ENCODE data around the gene PRRT3. TPM values are rescaled to one million over a fixed set of nuclear protein-coding genes. Genes with fewer than 3 reads are reported as not detected.
A peak's percentile ranks its signal among the peaks of the same experiment; 100 is the strongest.

Gene PRRT3
- total and polyA plus RNA-seq, 10 donors: 0.65 to 2.4 (median 1.8) TPM

GRCh38 chr3:9914011-9914410, 38.2 kb downstream of the PRRT3 start:
- DNase-seq: no peak
- Histone ChIP-seq H3K27ac (peak overlapping the region in 2 of 8 donors; percentile 79 to 84), H3K4me3 (no peak overlapping the region), H3K36me3 (no peaks in the 10 kb centered on the region), H3K9me3 (no peaks in the 10 kb centered on the region), H3K4me1 (peaks cover 10 to 62% (median 38%) of the 10 kb centered on the region in 6 donors), H3K27me3 (replicated peaks in 1 of 7) (peaks cover 0 to 22% (median 0%) of the 10 kb centered on the region in 7 donors)
- WGBS, 5 donors: 75 to 88% (median 87%) methylated on average over 1 of the region's 1 CpG
- TF ChIP-seq POLR2AphosphoS5 (IDR thresholded peaks at IDR 0.05) (no peak), CTCF (IDR thresholded peaks at IDR 0.05 in 8 of 11, conservative IDR thresholded peaks at IDR 0.05 in 3 of 11) (no peak), POLR2A (IDR thresholded peaks at IDR 0.05) (no peak)
- intact Hi-C loops (cut with DNase I; ENCODE audit: low total_unique reads): no loop called here

DNA sequence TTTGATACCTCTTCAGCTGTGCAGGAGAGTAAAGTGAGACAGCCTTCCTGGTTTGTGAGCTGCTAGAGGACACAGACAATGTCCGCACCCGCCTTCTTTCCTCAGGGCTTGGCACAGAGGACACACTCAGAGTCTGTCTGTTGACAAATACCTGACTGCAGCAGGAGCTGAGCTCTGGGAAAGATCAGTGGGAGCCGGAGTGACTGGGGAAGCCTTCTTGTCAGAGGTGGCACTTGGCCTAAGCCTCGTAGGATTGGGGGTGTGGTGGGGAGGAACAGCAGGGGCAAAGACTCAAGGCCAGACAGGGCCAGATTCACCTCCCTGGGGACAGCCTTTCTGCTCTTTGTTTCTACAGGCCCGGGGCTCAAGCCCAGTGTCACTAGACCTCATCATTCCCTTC, 38.6 kb downstream of the PRRT3 start:
- H3K9me3 ChIP-seq: no peaks in the 10 kb centered on the region
- H3K36me3 ChIP-seq: no peaks in the 10 kb centered on the region
- 79 to 92% (median 87%) methylated on average over 4 to 5 of the region's 5 CpGs for WGBS, 5 donors
- H3K27me3 ChIP-seq (replicated peaks in 1 of 7): peaks cover 0 to 22% (median 0%) of the 10 kb centered on the region in 7 donors
- H3K4me3 ChIP-seq: no peak overlapping the region
- no peak for DNase-seq
- H3K27ac ChIP-seq: no peak overlapping the region
- TF ChIP-seq POLR2A (IDR thresholded peaks at IDR 0.05) (no peak), POLR2AphosphoS5 (IDR thresholded peaks at IDR 0.05) (no peak), CTCF (IDR thresholded peaks at IDR 0.05 in 8 of 11, conservative IDR thresholded peaks at IDR 0.05 in 3 of 11) (no peak)
- peaks cover 10 to 58% (median 38%) of the 10 kb centered on the region in 6 donors for H3K4me1 ChIP-seq
- intact Hi-C loops (cut with DNase I; ENCODE audit: low total_unique reads): no loop called here

GRCh38 chr3:9912294-9912935, 39.8 kb downstream of the PRRT3 start:
- Histone ChIP-seq H3K27ac (no peak overlapping the region), H3K4me3 (no peak overlapping the region), H3K36me3 (no peaks in the 10 kb centered on the region), H3K9me3 (no peaks in the 10 kb centered on the region), H3K27me3 (replicated peaks in 1 of 7) (peaks cover 0 to 22% (median 0%) of the 10 kb centered on the region in 7 donors), H3K4me1 (peaks cover 10 to 46% (median 30%) of the 10 kb centered on the region in 6 donors)
- intact Hi-C loops (cut with DNase I; ENCODE audit: low total_unique reads): no loop called here
- TF ChIP-seq CTCF (IDR thresholded peaks at IDR 0.05 in 8 of 11, conservative IDR thresholded peaks at IDR 0.05 in 3 of 11) (no peak), POLR2A (IDR thresholded peaks at IDR 0.05) (no peak), POLR2AphosphoS5 (IDR thresholded peaks at IDR 0.05) (no peak)
- DNase-seq: no peak
- WGBS, 5 donors: 42 to 67% (median 61%) methylated on average over 7 of the region's 7 CpGs

DNA sequence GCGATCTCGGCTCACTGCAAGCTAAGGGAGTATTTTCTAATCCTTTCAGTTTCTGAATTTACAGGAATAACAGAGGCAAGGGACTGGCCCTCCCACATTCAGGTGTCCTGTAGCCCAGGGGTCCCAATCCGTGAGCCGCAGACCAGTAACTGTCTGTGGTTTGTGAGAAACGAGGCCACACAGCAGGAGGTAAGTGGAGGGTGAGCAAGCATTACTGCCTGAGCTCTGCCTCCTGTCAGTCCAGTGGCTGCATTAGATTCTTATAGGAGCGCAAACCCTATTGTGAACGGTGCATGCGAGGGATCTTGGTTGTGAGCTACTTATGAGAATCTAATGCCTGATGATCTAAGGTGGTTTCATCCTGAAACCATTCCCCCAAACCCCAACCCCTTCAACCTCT, 40.3 kb downstream of the PRRT3 start:
- TF ChIP-seq POLR2A (IDR thresholded peaks at IDR 0.05) (no peak), CTCF (IDR thresholded peaks at IDR 0.05 in 8 of 11, conservative IDR thresholded peaks at IDR 0.05 in 3 of 11) (no peak), POLR2AphosphoS5 (IDR thresholded peaks at IDR 0.05) (no peak)
- Histone ChIP-seq H3K27me3 (replicated peaks in 1 of 7) (peaks cover 0 to 22% (median 0%) of the 10 kb centered on the region in 7 donors), H3K27ac (no peak overlapping the region), H3K36me3 (no peaks in the 10 kb centered on the region), H3K4me1 (peaks cover 10 to 41% (median 25%) of the 10 kb centered on the region in 6 donors), H3K4me3 (no peak overlapping the region), H3K9me3 (no peaks in the 10 kb centered on the region)
- DNase-seq: peak; percentile 21
- intact Hi-C loops (cut with DNase I; ENCODE audit: low total_unique reads): no loop called here
- 59 to 75% (median 67%) methylated on average over 8 of the region's 8 CpGs for WGBS, 5 donors
